Neural cell (in vitro differentiated cells): ENCODE results near the gene LGALSL. TPM values are rescaled to one million over a fixed set of nuclear protein-coding genes. Genes with fewer than 3 reads are reported as not detected.

ENCODE experiments used
- H2AFZ ChIP-seq: fragments of 200-600, 300-800 bp; sonication (generic), shearing (Covaris generic); 2 replicates; pipeline ENCODE4 v1.6.0; 2014; ENCODE audit warnings: low read depth, mild to moderate bottlenecking, antibody characterized with exemption, low read length, moderate library complexity
- H3F3A ChIP-seq: fragments of 200-600 bp; shearing (Covaris generic); 2 replicates; pipeline ENCODE4 v1.6.1; 2016; ENCODE audit warnings: mild to moderate bottlenecking, moderate library complexity, mixed read lengths, antibody characterized with exemption, low read length; ENCODE audit not compliant: insufficient read depth, poor library complexity, severe bottlenecking
- H3K27ac ChIP-seq: fragments of 200-600, 300-800 bp; sonication (generic), shearing (Covaris generic); 2 replicates; pipeline ENCODE4 v1.5.1; 2014; ENCODE audit warnings: mild to moderate bottlenecking, low read length, moderate library complexity
- H3K27me3 ChIP-seq: fragments of 300-800, 200-600 bp; sonication (generic), shearing (Covaris generic); 2 replicates; pipeline ENCODE4 v1.6.0; 2014; ENCODE audit warnings: mild to moderate bottlenecking, low read depth, low read length, moderate library complexity; ENCODE audit not compliant: insufficient read depth
- H3K36me3 ChIP-seq: fragments of 300-800, 200-600 bp; sonication (generic), shearing (Covaris generic); 2 replicates; pipeline ENCODE4 v1.5.1; 2014; ENCODE audit warnings: mild to moderate bottlenecking, antibody characterized with exemption, low read length, moderate library complexity; ENCODE audit not compliant: insufficient read depth
- H3K4me2 ChIP-seq: fragments of 300-800, 200-600 bp; sonication (generic), shearing (Covaris generic); 2 replicates; pipeline ENCODE4 v1.6.0; 2014; ENCODE audit warnings: mild to moderate bottlenecking, low read length
- H3K4me3 ChIP-seq: fragments of 300-800, 200-600 bp; sonication (generic), shearing (Covaris generic); 2 replicates; pipeline ENCODE4 v1.5.1; 2014; ENCODE audit warnings: mild to moderate bottlenecking, low read length, moderate library complexity
- H3K79me2 ChIP-seq: fragments of 200-600 bp; shearing (Covaris generic); replicated peaks from 2 replicates; pipeline ENCODE4 v1.6.0; 2014; ENCODE audit warnings: mild to moderate bottlenecking, low read length, moderate library complexity; ENCODE audit not compliant: insufficient read depth
- H3K9ac ChIP-seq: fragments of 300-800, 200-600 bp; sonication (generic), shearing (Covaris generic); 2 replicates; pipeline ENCODE4 v1.6.1; 2016; ENCODE audit warnings: mild to moderate bottlenecking, low read length, mixed read lengths
- H3K9me2 ChIP-seq: fragments of 200-600 bp; shearing (Covaris generic); 2 replicates; pipeline ENCODE4 v1.6.1; 2016; ENCODE audit warnings: mild to moderate bottlenecking, low read length, mixed read lengths; ENCODE audit not compliant: insufficient read depth
- H3K9me3 ChIP-seq: fragments of 200-600, 300-800 bp; sonication (generic), shearing (Covaris generic); 2 replicates; pipeline ENCODE4 v1.6.1; 2016; ENCODE audit warnings: mild to moderate bottlenecking, mixed run types, low read length, moderate library complexity, mixed read lengths
- H4K20me1 ChIP-seq: fragments of 200-600 bp; shearing (Covaris generic); 2 replicates; pipeline ENCODE4 v1.6.1; 2016; ENCODE audit warnings: mild to moderate bottlenecking, mixed run types; ENCODE audit not compliant: insufficient read depth
- CTCF ChIP-seq: fragments of 450-650 bp; IDR thresholded peaks from 2 replicates; pipeline ENCODE4 v1.5.1; 2014; ENCODE audit warnings: antibody characterized with exemption, mild to moderate bottlenecking, moderate library complexity; ENCODE audit not compliant: poor library complexity, severe bottlenecking
- EP300 ChIP-seq: fragments of 450-650 bp; conservative IDR thresholded peaks from 2 replicates; pipeline ENCODE4 v1.6.1; 2014; ENCODE audit warnings: antibody characterized with exemption, mild to moderate bottlenecking, moderate library complexity; ENCODE audit not compliant: poor library complexity, severe bottlenecking
- EZH2 ChIP-seq: fragments of 200-600, 300-800 bp; shearing (Covaris generic), sonication (generic); IDR thresholded peaks from 2 replicates; pipeline ENCODE4 v1.6.1; 2014; ENCODE audit warnings: antibody characterized with exemption, low read length, borderline replicate concordance, mild to moderate bottlenecking; ENCODE audit not compliant: insufficient read depth, poor library complexity, severe bottlenecking
- MXI1 ChIP-seq: fragments of 450-650 bp; conservative IDR thresholded peaks from 2 replicates; pipeline ENCODE4 v1.6.1; 2014; ENCODE audit warnings: antibody characterized with exemption, mild to moderate bottlenecking; ENCODE audit not compliant: poor library complexity, severe bottlenecking
- POLR2AphosphoS5 ChIP-seq: IDR thresholded peaks from 2 replicates; pipeline ENCODE4 v1.6.1; 2012
- RAD21 ChIP-seq: fragments of 450-650 bp; conservative IDR thresholded peaks from 2 replicates; pipeline ENCODE4 v1.6.1; 2014; ENCODE audit warnings: antibody characterized with exemption, mild to moderate bottlenecking, moderate library complexity
- REST ChIP-seq: IDR thresholded peaks from 2 replicates; pipeline ENCODE4 v1.6.1; 2012; ENCODE audit warnings: borderline replicate concordance
- SMC3 ChIP-seq: fragments of 450-650 bp; conservative IDR thresholded peaks from 2 replicates; pipeline ENCODE4 v1.6.1; 2014; ENCODE audit warnings: antibody characterized with exemption, mild to moderate bottlenecking, moderate library complexity; ENCODE audit not compliant: poor library complexity
- TAF1 ChIP-seq: IDR thresholded peaks from 2 replicates; pipeline ENCODE4 v1.6.1; 2012; ENCODE audit warnings: low read depth
- polyA plus RNA-seq: library from polyadenylated mRNA; depleted of rRNA; stranded (reverse); fragments of >200 nt; gene quantifications from 2 replicates; pipeline ENCODE4 v1.2.3, GENCODE V29; 2014

LGALSL gene
- polyA plus RNA-seq, 1 donor from 2014 or later: 43.6 TPM

- no peak overlapping the region for H3K27ac ChIP-seq
- H3K9ac ChIP-seq: no peak overlapping the region
- no peak overlapping the region for H2AFZ ChIP-seq
- H3K9me3 ChIP-seq: no peaks in the 10 kb centered on the region
- H3K36me3 ChIP-seq: no peaks in the 10 kb centered on the region
- no peaks in the 10 kb centered on the region for H3K9me2 ChIP-seq
- no peaks in the 10 kb centered on the region for H4K20me1 ChIP-seq
- TF ChIP-seq EZH2 (no peak), RAD21 (no peak), POLR2AphosphoS5 (no peak), MXI1 (no peak), TAF1 (no peak), REST (no peak), EP300 (no peak), SMC3 (no peak), CTCF (no peak)
- H3K27me3 ChIP-seq: no peaks in the 10 kb centered on the region
- no peak overlapping the region for H3K4me3 ChIP-seq
- no peaks in the 10 kb centered on the region for H3K79me2 ChIP-seq
- no peaks in the 10 kb centered on the region for H3F3A ChIP-seq
- H3K4me2 ChIP-seq: no peak overlapping the region
Observed at GRCh38 chr2:64434039-64434657, 19.8 kb upstream of the LGALSL start.

GRCh38 chr2:64437883-64438282 lies 16.1 kb upstream of the LGALSL start:
- Histone ChIP-seq H3K4me3 (no peak overlapping the region), H3K9ac (no peak overlapping the region), H3K79me2 (no peaks in the 10 kb centered on the region)

More at GRCh38 chr2:64437883-64438282, 16.1 kb upstream of the LGALSL start:
- H3K27ac ChIP-seq: no peak overlapping the region
- TF ChIP-seq POLR2AphosphoS5 (no peak), MXI1 (no peak), CTCF (no peak), EP300 (no peak), EZH2 (no peak), RAD21 (no peak), TAF1 (no peak), REST (no peak), SMC3 (no peak)
- no peaks in the 10 kb centered on the region for H3K27me3 ChIP-seq
- H3K36me3 ChIP-seq: no peaks in the 10 kb centered on the region
- no peaks in the 10 kb centered on the region for H3F3A ChIP-seq
- H2AFZ ChIP-seq: no peak overlapping the region
- no peak overlapping the region for H3K4me2 ChIP-seq
- H3K9me2 ChIP-seq: no peaks in the 10 kb centered on the region
- no peaks in the 10 kb centered on the region for H3K9me3 ChIP-seq
- H4K20me1 ChIP-seq: no peaks in the 10 kb centered on the region
